Choroid plexus epithelial cell (primary cell): Measurements from ENCODE around the gene OGFOD1.

Source experiments
- DNase-seq: peaks from one replicate; pipeline ENCODE4 v3.0.0-alpha.2; 2010; ENCODE audit warnings: low read depth
- H3K4me3 ChIP-seq: 2 replicates; pipeline ENCODE4 v1.5.1; 2011; ENCODE audit warnings: low read depth, mild to moderate bottlenecking, control low read depth, low read length, moderate library complexity
- CTCF ChIP-seq: conservative IDR thresholded peaks from 2 replicates; pipeline ENCODE4 v1.5.1; 2011; ENCODE audit warnings: low read depth, mild to moderate bottlenecking, control low read depth, inconsistent platforms, low read length, moderate library complexity

OGFOD1 gene

GRCh38 chr16:56451753-56452689 is 667 bp downstream of the OGFOD1 start:
- peak; percentile 43 for DNase-seq
- TF ChIP-seq CTCF = no peak
- H3K4me3 ChIP-seq = peak overlapping the region; percentile 83

GRCh38 chr16:56457927-56458470 is 6.6 kb downstream of the OGFOD1 start:
- H3K4me3 ChIP-seq = no peak overlapping the region
- TF ChIP-seq CTCF = no peak
- no peak for DNase-seq

GRCh38 chr16:56460101-56460500 is 8.7 kb downstream of the OGFOD1 start:
- no peak overlapping the region for H3K4me3 ChIP-seq
- TF ChIP-seq CTCF = no peak
- DNase-seq = no peak

- H3K4me3 ChIP-seq = no peak overlapping the region
- DNase-seq = no peak
- TF ChIP-seq CTCF = no peak
These were observed 10.9 kb downstream of the OGFOD1 start for GRCh38 chr16:56462064-56462796.

- TF ChIP-seq CTCF = no peak
- no peak for DNase-seq
- H3K4me3 ChIP-seq = no peak overlapping the region
These were observed 11.8 kb downstream of the OGFOD1 start for GRCh38 chr16:56463153-56463552.

- no peak for DNase-seq
- H3K4me3 ChIP-seq = no peak overlapping the region
- no peak for TF ChIP-seq CTCF
These were observed 15.0 kb downstream of the OGFOD1 start for GRCh38 chr16:56466344-56466743.
